ENCODE measurements around the gene BRINP2. TPM values are rescaled to one million over a fixed set of nuclear protein-coding genes. Genes with fewer than 3 reads are reported as not detected.

BRINP2 gene
- total RNA-seq, 2 donors from 2014 or later = not detected

DNA sequence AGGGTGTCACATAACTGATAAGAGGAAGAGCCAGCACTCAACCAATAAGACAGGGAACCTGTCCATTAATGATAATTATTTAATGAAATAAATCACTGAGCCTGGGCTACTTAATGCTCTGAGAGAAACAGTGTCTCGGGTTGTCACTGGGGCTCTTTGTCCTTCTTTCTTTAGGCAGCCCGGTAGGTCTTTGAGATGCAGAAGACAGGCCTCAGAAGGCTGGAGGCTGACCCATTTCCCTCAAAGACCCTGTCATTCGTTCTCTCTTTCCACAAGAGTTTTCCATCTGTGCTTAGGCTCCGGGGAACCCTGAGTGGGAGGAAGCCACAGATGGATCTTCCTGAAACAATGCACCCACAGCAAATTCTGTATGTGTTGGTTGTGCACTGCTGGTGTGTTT lies 68.2 kb downstream of the BRINP2 start:
- Histone ChIP-seq H3K4me3 (ENCODE audit: low read length) (no peak overlapping the region), H3K27ac (ENCODE audit: low read depth, low read length) (no peak overlapping the region), H3K4me1 (ENCODE audit: control insufficient read depth, insufficient read depth, low read length) (no peaks in the 10 kb centered on the region), H3K9me3 (ENCODE audit: control insufficient read depth, low read length) (no peaks in the 10 kb centered on the region), H3K9ac (ENCODE audit: extremely low read depth, low read length, poor library complexity, severe bottlenecking) (no peak overlapping the region), H3K36me3 (ENCODE audit: control insufficient read depth, insufficient read depth, low read length) (no peaks in the 10 kb centered on the region), H3K27me3 (ENCODE audit: control insufficient read depth, insufficient read depth, low read length, poor library complexity, severe bottlenecking) (peaks cover 3% of the 10 kb centered on the region)
- DNase-seq = no peak
- TF ChIP-seq, protein P1, sequence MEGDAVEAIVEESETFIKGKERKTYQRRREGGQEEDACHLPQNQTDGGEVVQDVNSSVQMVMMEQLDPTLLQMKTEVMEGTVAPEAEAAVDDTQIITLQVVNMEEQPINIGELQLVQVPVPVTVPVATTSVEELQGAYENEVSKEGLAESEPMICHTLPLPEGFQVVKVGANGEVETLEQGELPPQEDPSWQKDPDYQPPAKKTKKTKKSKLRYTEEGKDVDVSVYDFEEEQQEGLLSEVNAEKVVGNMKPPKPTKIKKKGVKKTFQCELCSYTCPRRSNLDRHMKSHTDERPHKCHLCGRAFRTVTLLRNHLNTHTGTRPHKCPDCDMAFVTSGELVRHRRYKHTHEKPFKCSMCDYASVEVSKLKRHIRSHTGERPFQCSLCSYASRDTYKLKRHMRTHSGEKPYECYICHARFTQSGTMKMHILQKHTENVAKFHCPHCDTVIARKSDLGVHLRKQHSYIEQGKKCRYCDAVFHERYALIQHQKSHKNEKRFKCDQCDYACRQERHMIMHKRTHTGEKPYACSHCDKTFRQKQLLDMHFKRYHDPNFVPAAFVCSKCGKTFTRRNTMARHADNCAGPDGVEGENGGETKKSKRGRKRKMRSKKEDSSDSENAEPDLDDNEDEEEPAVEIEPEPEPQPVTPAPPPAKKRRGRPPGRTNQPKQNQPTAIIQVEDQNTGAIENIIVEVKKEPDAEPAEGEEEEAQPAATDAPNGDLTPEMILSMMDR (conservative IDR thresholded peaks at IDR 0.05) = no peak
- Mint-ChIP-seq H3K27me3 (ENCODE audit: insufficient read depth) (peaks cover 5% of the 10 kb centered on the region), H3K27ac (no peak overlapping the region), H3K36me3 (ENCODE audit: low read depth) (no peaks in the 10 kb centered on the region), H3K9me3 (no peaks in the 10 kb centered on the region), H3K4me1 (no peaks in the 10 kb centered on the region), H3K4me3 (no peak overlapping the region)
- WGBS, 2 experiments (ENCODE audit: insufficient coverage in 1 of 2, insufficient read length in 1 of 2) = 40 to 56% methylated on average over 3 to 4 of the region's 4 CpGs

DNA sequence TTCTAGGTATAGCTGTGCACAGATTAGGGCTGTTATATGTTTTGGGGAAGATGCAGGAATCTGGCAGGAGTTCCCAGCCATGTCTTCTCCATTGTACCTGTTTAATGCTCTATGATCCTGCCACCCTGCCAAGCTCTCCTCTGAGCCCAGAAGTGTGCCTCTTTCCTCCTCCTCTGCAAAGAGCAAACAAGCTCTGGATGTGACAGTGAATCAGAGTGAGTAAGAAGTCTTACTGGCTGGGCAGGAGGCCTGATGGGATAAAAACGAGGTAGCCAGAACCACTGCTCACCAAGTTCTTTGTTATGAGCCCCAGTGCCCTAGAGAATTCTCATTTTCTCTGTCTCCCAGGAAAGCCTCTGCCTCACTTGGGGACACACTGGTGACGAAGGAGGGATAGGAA lies 69.0 kb downstream of the BRINP2 start:
- Mint-ChIP-seq H3K36me3 (ENCODE audit: low read depth) (no peaks in the 10 kb centered on the region), H3K9me3 (no peaks in the 10 kb centered on the region), H3K27ac (no peak overlapping the region), H3K27me3 (ENCODE audit: insufficient read depth) (peaks cover 5% of the 10 kb centered on the region), H3K4me3 (no peak overlapping the region), H3K4me1 (no peaks in the 10 kb centered on the region)
- Histone ChIP-seq H3K9ac (ENCODE audit: extremely low read depth, low read length, poor library complexity, severe bottlenecking) (no peak overlapping the region), H3K27me3 (ENCODE audit: control insufficient read depth, insufficient read depth, low read length, poor library complexity, severe bottlenecking) (peaks cover 3% of the 10 kb centered on the region), H3K4me1 (ENCODE audit: control insufficient read depth, insufficient read depth, low read length) (no peaks in the 10 kb centered on the region), H3K27ac (ENCODE audit: low read depth, low read length) (no peak overlapping the region), H3K9me3 (ENCODE audit: control insufficient read depth, low read length) (no peaks in the 10 kb centered on the region), H3K36me3 (ENCODE audit: control insufficient read depth, insufficient read depth, low read length) (no peaks in the 10 kb centered on the region), H3K4me3 (ENCODE audit: low read length) (no peak overlapping the region)
- 78 to 85% methylated on average over 2 of the region's 2 CpGs for WGBS, 2 experiments (ENCODE audit: insufficient coverage in 1 of 2, insufficient read length in 1 of 2)
- DNase-seq = no peak
- TF ChIP-seq, protein P1 (conservative IDR thresholded peaks at IDR 0.05) = no peak

DNA sequence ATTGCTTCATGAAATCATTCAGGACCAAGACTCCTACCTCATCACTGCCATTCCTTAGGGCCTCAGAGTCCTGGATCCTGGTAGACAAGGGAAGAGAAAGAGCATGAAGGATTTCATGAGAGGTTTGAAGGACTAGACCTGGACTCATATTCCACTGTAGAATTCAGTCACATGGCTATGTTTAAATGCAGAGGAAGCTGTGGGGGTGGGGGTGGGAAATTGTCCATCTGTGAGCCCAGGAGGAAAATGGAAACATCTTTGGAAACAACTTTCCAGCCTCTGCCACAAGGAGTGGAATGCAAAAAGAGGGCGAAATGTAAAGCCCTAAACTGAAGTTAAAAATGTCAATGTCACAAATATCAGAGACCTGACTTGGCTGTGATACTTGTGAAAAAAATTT lies 73.0 kb downstream of the BRINP2 start:
- TF ChIP-seq, protein P1 (conservative IDR thresholded peaks at IDR 0.05) = no peak
- H3K27me3 ChIP-seq (ENCODE audit: control insufficient read depth, insufficient read depth, low read length, poor library complexity, severe bottlenecking) = peaks cover 5% of the 10 kb centered on the region
- no peak overlapping the region for H3K27ac ChIP-seq (ENCODE audit: low read depth, low read length)
- H3K9me3 ChIP-seq (ENCODE audit: control insufficient read depth, low read length) = no peaks in the 10 kb centered on the region
- no peaks in the 10 kb centered on the region for H3K36me3 ChIP-seq (ENCODE audit: control insufficient read depth, insufficient read depth, low read length)
- no peak for DNase-seq
- WGBS, 2 experiments (ENCODE audit: insufficient coverage in 1 of 2, insufficient read length in 1 of 2) = 100% methylated on average over 1 of the region's 1 CpG
- H3K27me3 Mint-ChIP-seq (ENCODE audit: insufficient read depth) = peaks cover 11% of the 10 kb centered on the region
- no peaks in the 10 kb centered on the region for H3K9me3 Mint-ChIP-seq
- H3K9ac ChIP-seq (ENCODE audit: extremely low read depth, low read length, poor library complexity, severe bottlenecking) = no peak overlapping the region
- H3K4me3 Mint-ChIP-seq = no peak overlapping the region
- peaks cover 14% of the 10 kb centered on the region for H3K4me1 Mint-ChIP-seq
- H3K4me1 ChIP-seq (ENCODE audit: control insufficient read depth, insufficient read depth, low read length) = no peaks in the 10 kb centered on the region
- H3K27ac Mint-ChIP-seq = no peak overlapping the region
- no peak overlapping the region for H3K4me3 ChIP-seq (ENCODE audit: low read length)
- no peaks in the 10 kb centered on the region for H3K36me3 Mint-ChIP-seq (ENCODE audit: low read depth)
